NCI-H187 (cell line): Measurements from ENCODE around the gene SENP3.

Experiments used
- DNase-seq, 2 experiments: peaks; one replicate each; lab custom pipeline; 2025; lab: John Stamatoyannopoulos, UW

The SENP3 gene

DNA sequence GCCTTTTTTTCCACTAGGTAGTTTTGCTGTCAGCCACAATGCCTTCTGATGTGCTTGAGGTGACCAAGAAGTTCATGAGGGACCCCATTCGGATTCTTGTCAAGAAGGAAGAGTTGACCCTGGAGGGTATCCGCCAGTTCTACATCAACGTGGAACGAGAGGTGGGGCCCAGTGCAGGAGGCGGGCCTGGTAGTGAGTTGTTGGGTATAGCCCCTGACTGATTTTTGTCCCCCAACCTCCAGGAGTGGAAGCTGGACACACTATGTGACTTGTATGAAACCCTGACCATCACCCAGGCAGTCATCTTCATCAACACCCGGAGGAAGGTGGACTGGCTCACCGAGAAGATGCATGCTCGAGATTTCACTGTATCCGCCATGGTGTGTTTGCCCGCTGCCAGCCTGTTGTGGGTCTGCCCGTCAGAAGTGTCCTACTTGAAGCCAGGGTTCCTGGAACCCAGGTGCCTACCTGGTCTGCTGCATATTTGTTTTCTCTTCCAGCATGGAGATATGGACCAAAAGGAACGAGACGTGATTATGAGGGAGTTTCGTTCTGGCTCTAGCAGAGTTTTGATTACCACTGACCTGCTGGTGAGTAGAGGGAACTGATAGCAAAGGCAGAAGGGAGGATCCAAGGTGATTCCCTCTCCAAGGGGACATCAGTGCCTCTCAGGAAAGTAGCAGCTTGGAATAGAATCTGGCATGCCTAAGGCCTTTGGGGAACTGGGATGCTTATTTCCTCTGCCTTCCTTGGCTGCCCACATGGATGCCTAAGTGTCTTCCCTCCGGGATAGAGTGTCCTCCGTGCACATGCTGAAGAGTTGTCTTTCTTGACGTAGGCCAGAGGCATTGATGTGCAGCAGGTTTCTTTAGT, 15.8 kb downstream of the SENP3 start:
- no peak for DNase-seq

DNA sequence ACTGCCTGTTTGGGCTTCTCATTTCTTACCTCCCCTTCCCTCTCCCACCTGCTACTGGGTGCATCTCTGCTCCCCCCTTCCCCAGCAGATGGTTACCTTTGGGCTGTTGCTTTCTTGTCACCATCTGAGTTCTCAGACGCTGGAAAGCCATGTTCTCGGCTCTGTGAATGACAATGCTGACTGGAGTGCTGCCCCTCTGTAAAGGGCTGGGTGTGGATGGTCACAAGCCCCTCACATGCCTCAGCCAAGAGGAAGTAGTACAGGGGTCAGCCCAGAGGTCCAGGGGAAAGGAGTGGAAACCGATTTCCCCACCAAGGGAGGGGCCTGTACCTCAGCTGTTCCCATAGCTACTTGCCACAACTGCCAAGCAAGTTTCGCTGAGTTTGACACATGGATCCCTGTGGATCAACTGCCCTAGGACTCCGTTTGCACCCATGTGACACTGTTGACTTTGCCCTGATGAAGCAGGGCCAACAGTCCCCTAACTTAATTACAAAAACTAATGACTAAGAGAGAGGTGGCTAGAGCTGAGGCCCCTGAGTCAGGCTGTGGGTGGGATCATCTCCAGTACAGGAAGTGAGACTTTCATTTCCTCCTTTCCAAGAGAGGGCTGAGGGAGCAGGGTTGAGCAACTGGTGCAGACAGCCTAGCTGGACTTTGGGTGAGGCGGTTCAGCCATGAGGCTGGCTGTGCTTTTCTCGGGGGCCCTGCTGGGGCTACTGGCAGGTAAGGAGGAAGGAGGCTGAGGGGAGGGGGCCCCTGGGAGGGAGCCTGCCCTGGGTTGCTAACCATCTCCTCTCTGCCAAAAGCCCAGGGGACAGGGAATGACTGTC, 17.5 kb downstream of the SENP3 start, which contains the start of gene CD68:
TSS of gene CD68 (plus strand) at position 638 of the 833 bp plus-strand sequence. CDS start at position 678, 40 bp downstream.
- DNase-seq: no peak

DNA sequence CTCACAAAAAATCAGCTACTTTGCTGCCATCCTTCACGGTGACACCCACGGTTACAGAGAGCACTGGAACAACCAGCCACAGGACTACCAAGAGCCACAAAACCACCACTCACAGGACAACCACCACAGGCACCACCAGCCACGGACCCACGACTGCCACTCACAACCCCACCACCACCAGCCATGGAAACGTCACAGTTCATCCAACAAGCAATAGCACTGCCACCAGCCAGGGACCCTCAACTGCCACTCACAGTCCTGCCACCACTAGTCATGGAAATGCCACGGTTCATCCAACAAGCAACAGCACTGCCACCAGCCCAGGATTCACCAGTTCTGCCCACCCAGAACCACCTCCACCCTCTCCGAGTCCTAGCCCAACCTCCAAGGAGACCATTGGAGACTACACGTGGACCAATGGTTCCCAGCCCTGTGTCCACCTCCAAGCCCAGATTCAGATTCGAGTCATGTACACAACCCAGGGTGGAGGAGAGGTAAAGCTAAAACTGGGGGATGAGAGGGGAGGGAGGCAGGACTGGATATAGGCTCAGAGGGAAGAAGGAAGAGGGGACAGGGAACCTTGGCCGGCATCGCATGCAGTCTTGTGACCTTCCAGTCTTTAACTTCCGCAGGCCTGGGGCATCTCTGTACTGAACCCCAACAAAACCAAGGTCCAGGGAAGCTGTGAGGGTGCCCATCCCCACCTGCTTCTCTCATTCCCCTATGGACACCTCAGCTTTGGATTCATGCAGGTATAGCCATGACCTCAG, 18.3 kb downstream of the SENP3 start:
- DNase-seq: no peak

DNA sequence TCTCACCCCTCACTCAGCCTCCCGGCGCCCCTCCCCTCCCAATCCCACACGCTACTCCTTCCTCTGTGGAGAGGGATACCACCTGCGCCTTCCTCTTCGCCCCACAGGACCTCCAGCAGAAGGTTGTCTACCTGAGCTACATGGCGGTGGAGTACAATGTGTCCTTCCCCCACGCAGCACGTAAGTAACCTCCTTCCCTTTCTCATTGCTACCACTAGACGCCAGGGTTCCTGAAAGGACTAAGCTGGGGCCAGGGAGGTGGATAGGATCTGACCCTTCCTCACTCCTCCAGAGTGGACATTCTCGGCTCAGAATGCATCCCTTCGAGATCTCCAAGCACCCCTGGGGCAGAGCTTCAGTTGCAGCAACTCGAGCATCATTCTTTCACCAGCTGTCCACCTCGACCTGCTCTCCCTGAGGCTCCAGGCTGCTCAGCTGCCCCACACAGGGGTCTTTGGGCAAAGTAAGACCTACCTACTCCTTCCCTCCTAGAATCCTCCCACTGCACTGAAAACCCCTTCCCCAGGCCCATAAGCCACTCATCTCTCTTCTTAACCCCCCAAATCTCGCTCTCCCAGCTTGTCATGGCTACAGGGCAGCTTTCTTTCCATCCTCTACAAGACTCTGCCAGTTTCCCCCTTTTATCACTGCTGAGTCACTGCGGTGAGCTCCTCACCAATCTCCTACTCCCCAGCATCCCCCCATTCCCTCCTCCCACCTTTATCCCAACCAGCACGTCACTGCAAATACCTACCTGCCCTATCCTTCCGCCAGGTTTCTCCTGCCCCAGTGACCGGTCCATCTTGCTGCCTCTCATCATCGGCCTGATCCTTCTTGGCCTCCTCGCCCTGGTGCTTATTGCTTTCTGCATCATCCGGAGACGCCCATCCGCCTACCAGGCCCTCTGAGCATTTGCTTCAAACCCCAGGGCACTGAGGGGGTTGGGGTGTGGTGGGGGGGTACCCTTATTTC, 19.2 kb downstream of the SENP3 start:
- DNase-seq: no peak

DNA sequence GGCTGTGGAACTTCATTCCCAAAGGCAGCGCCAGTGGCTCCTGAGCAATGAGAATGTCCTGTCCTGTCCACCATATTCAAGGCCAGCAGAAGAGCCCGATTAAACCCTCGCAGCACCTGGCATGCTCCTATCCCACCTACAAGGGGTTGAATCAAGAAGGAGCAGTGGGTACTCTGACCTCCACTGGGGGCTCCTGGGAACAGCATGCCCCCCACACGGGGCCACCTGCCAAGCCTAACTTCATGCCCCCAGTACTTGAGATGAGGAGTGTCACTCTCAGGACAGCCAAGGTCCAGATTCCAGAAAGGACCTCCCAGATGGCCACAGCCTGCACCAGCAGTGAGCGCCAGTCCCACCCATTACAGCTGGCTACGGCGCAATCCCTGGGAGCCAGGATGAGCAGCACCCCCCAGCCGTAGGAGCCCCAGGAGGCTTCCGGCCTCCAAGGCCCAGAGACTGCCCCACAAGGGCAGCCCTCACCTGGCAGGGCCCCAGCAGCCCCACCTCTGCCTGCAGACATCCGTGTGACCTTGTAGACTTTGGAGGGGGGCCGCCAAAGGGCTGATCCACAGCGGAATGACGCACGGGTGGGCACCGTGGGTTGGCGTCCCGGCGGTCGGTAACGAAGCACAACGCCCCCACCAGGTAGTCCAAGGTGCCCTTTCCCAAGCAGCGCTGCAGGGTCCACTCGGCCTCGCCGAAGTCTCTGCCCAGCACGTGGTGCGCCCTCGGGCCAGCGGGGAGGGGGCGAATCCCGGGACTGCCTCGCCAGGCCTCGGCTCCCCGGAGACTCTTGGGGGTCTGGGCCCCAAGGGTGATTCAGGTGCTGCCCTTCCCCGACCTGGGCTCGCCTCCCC, 20.9 kb downstream of the SENP3 start:
- no peak for DNase-seq

DNA sequence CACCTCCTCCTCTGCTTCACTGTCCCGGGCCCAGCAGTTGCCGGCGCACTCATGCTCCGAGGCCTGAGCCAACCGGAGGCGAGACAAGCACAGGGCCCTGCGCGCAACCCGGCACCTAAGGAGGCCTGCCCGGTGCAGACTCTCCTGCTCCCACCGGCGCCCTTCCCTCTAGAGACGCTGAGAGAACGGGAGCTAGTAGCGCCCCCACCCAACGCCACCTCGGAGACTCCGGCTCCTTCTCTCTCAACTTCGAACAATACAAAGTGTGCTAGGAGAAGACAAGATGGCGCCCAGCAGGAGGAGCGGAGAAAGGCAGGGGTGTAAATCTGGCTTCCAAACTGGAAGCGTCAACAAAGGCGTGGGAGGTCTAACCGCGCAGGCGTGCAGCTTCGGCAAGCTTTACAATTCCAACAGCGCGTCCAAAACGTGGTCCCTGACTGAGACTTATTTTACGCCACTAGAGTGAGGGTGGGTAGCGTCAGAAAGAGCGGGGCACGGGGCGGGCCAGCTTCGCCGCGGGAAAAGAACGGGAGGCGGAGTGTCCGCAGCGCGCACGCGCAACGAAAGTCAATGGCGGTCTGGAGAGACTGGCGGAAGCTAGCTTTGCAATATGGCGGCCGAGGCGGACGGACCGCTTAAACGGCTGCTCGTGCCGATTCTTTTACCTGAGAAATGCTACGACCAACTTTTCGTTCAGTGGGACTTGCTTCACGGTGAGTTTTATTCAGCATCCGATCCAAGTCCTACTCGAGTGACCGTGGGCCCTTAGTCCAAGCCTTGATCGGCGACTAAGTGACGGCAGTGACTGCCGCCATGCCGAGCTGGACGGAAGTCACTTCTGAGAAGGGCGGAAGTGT, 21.8 kb downstream of the SENP3 start, which contains the start of gene MPDU1:
TSS of gene MPDU1 (plus strand) at position 600 of the 857 bp plus-strand sequence. CDS start at position 611, 11 bp downstream.
- DNase-seq: peak; percentile 76 to 90

DNA sequence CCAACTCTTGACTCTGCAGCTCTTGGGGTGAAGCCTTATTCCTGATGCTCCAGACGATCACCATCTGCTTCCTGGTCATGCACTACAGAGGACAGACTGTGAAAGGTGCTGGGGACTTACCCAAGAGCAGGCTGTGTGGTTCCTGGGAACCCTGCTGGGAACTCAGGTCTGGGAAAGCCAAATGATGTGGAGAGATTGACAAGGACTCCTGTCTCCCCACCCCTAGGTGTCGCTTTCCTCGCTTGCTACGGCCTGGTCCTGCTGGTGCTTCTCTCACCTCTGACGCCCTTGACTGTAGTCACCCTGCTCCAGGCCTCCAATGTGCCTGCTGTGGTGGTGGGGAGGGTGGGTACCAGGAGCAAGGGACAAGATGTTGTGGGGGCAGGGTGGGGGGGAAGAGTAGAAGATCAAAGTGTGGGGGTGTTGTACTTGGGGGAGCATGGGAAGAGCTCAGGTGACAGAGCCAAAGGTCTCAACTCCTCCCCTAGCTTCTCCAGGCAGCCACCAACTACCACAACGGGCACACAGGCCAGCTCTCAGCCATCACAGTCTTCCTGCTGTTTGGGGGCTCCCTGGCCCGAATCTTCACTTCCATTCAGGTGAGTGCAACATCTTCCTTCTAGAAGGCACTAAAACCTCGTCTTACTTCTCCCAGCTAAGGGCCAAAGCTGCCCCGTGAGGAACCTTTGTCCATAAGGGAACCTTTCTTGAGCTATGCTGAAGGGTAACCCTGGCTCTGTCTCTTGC, 25.1 kb downstream of the SENP3 start:
- DNase-seq: no peak

DNA sequence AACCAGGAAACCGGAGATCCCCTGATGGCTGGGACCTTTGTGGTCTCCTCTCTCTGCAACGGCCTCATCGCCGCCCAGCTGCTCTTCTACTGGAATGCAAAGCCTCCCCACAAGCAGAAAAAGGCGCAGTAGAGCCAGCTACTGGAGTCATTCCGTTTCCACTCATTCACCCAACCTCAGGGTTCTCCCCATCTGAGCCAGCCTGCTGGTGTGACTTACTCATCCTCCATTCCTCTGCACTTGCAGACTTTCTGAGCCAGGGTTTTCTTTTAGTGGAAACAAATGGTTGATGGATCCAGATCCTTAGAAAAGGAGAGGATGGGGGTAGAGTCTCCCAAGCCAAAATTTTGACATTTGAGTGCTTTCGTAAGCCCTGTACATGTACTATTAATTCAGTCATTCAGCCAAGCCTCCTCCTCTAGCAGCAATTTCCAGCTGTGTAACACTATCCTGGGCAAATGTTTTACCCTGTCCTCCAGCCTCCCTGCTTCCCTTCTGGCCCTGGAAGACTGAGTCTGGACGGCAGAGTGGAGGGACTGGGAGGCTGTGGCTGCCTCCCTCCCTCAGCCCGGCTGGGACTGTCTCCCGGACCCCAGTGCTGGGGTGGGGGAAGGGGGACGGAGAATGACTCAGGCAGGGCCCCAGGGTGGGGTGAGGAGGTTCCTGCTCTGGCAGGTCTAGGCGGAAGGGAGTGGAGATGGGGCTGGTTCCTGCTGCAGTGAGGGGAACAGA, 25.9 kb downstream of the SENP3 start:
- no peak for DNase-seq

DNA sequence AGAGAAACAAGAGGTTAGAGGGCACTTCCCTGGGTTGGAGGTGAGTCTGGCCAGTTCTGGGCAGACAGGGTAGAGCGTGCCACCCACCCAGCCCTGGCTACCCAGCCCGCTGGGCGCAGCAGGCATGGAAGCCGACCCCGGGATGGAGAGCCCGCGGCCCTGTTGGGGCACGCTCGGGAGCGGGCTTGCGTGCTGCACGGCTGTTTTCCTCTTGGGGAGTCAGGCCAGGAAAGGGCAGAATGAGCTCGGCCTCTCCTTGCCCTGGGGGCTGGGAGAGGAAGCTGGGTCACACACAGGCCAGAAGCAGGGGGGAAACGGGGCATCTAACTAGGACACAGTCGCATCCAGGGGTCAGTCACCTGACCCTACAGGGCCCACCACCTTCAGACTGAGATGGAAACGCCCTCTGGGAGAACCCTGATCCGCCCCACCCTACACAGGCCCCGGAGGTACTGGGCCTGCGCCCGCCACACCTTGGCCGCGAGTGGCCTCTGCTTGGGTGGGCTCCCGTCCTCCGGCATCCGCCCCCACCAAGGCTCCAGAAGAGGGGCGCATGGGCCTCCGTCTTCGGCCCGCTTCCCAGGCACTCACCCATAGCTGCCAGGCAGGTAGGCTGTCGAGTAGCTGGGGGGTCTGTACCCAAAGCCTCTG, 27.0 kb downstream of the SENP3 start:
- no peak for DNase-seq

DNA sequence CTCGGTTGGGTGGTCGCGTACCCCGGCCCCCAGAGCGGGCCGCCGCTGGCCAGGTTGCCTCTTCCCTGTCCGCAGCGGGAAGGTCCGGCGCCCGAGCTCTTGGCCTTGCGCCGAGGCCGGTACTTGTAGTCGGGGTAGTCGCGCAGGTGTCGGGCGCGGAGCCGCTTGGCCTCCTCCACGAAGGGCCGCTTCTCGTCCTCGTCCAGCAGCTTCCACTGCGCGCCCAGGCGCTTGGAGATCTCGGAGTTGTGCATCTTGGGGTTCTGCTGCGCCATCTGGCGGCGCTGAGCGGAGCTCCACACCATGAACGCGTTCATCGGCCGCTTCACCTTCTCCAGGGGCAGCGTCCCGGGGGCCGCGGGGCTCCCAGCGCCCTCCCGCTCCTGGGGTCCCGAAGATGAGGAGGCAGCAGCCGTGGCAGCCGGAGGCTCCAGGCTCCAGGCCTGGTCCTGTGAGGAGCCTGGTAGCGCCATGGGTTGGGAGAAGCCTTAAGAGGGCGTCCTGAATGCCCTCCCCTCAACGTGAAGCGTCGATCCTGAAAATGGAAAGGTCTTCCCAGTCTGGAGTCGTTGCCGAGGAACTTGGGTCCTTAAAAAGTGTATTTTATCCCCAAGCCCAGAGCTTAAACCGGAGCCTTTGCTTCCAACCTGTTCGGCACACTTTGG, 27.6 kb downstream of the SENP3 start:
- DNase-seq: peak; percentile 10 to 20

DNA sequence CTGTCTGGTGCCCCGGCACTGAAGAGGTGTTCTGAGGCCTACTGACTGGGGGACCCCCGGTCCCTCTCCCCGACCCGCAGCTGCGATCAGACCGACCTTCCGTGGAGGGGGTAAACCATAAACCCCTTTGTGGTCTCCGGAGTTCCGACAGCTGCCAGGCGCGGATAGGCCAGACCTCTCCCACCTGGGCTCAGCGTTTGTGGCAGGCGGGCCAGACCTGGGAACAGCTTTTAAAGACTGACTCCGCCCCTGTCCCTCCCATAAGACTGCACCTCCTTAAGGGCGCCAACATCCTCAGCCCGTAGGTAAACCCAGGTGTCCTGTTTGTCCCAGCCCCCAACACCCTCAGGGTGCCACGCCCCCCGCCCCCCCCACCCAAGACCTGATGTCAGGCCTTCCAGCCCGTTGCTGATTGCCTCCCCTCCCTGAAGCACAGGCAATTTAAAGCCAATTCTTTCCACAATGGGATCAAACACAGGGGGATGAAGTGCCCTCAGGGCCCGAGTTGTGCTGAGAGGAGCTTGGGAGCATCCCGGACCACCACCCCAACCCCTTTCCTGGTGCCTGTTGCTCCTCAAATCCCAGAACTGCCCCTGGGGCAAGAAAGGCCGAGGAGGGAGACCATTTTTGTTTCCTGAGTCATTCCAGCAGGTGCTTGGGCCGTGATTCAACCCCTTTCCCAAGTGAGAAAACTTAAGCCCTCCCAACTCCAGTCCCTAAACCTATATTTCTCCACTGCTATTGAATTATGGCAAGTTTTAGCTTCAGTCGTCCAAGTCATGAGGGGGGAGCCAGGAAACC, 28.4 kb downstream of the SENP3 start, which contains the start of gene SOX15:
TSS of gene SOX15 (minus strand) at position 204 of the 801 bp plus-strand sequence. CDS start 418 bp downstream, outside the sequence.
- no peak for DNase-seq

DNA sequence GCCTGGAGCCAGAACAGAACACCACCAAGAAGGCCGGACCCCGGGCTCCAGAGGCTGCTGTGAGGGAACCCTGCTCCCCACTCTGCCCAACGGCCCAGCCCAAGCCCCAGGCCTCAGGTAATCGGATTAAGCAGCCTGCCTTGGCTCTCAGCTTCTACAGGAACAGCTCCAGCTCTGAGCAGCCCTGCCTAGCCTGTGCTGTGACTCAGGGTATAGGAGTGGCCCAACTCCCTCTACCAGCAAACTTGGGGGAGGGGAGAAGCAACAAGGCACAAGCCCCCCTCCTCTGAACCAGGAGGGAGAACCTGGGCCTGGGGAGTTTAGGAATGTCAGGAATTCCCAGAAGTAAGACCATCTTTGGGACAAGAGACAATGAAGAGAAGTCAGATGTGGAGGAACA, 29.0 kb downstream of the SENP3 start:
- no peak for DNase-seq

DNA sequence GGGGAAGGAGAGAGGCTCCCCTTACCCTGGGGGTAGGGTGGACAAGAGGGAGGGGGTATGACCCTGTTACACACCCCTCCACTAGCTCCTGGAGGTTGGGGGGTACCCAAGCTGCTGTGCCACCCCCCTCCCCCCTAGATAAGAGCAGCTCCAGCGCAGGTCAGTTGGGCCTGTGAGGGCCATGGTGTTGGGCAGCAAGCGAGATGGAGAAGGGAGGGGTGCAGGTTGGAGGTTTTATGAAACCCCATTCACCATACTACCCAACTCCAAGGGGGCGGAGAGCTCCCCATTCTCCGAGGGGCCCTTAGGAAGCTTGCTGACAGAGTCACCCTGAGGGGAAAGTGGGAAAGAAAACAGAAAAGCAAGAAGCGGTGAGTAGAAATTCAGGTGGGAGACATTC, 29.9 kb downstream of the SENP3 start:
- DNase-seq: no peak

DNA sequence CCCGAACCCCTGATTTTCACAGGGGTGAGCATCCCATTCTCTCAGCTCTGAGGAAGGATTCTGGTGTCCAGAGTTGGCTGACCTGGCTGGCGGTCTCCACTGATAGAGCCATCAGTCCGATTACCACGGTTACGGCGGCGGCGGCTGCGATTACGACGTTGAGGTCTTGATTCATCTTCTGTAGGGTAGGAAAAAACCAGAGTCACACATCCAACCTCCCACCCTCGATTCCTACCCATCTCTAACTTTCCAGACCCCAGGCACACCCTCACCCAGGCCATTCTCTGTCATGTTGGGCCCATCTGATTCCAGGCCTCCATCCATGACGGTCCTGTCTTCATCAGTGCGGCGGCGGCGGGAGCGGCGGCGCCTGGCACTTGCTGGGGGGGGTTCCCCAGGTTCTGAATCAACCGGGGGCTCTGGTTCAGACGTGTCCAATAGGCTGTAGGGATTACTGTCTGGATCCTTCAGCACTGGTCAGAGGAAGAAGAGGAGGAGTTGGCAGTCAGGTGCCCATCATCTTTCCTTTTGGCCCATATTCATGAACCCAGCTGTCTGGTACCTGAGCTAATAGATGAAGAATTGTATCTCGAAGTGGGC, 30.8 kb downstream of the SENP3 start:
- DNase-seq: no peak

DNA sequence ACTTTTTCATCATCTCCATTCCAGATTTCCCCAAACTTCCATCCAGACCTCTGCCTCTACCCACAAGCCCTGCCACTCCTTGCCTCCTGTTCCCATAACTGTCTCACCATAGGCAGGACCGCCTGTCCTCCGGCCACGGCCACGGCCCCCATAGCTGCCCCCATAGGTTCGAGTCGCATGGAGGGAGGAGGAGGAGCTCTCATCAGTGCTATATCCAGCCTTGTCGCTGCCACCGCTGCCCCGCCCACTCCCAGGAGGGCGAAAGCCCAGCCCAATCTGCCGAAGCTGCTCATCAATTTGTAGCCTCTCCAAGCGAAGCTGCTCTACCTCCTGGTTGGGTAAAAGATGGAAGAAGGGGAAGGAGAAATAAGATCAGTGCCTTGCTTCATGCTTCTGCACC, 31.6 kb downstream of the SENP3 start:
- no peak for DNase-seq
